Activated CD8-positive, alpha-beta memory T cell treated with anti-CD3 and anti-CD28 coated beads, Interleukin-2, amount 50 U/mL, for 1 hour (primary cell): Measurements from ENCODE around the gene XCL2.
"Not testable (repeated sequence)": the region's sequence is repeated elsewhere in the genome, so short reads cannot be mapped to it uniquely, and the experiment has no call there.

Experiments
- DNase-seq: peaks from one replicate; pipeline ENCODE4 v3.0.0-alpha.2; 2020; ENCODE audit errors: extremely low read depth

XCL2 gene

GRCh38 chr1:168543840-168544498 is at the start of gene XCL2:
XCL2 (minus strand) TSS chr1:168543997; CDS start chr1:168543964, 33 bp downstream.
- DNase-seq: not testable (repeated sequence)

- DNase-seq: no peak
These were observed 47.9 kb upstream of the XCL2 start for GRCh38 chr1:168591641-168592250.

GRCh38 chr1:168591066-168591465 is 47.3 kb upstream of the XCL2 start:
- no peak for DNase-seq

GRCh38 chr1:168589167-168589566 is 45.4 kb upstream of the XCL2 start:
- DNase-seq: no peak

GRCh38 chr1:168585937-168586336 is 42.1 kb upstream of the XCL2 start:
- DNase-seq: no peak

GRCh38 chr1:168585191-168585590 is 41.4 kb upstream of the XCL2 start:
- no peak for DNase-seq

GRCh38 chr1:168583571-168583970 is 39.8 kb upstream of the XCL2 start:
- DNase-seq: no peak

- no peak for DNase-seq
These were observed 39.0 kb upstream of the XCL2 start for GRCh38 chr1:168582688-168583336.

- DNase-seq: no peak
These were observed 38.2 kb upstream of the XCL2 start for GRCh38 chr1:168581817-168582572.

- not testable (repeated sequence) for DNase-seq
These were observed 37.2 kb upstream of the XCL2 start for GRCh38 chr1:168580991-168581390.

GRCh38 chr1:168580290-168580689 is 36.5 kb upstream of the XCL2 start:
- not testable (repeated sequence) for DNase-seq

- DNase-seq: not testable (repeated sequence)
These were observed 34.9 kb upstream of the XCL2 start for GRCh38 chr1:168578531-168579185.

- not testable (repeated sequence) for DNase-seq
These were observed 32.5 kb upstream of the XCL2 start, which contains the start of gene XCL1 for GRCh38 chr1:168576245-168576688. XCL1 (plus strand) TSS chr1:168576605; CDS start chr1:168576638, 33 bp downstream.

GRCh38 chr1:168574234-168574633 is 30.4 kb upstream of the XCL2 start:
- not testable (repeated sequence) for DNase-seq

GRCh38 chr1:168572633-168573032 is 28.8 kb upstream of the XCL2 start:
- no peak for DNase-seq

GRCh38 chr1:168570652-168571051 is 26.9 kb upstream of the XCL2 start:
- DNase-seq: no peak

- no peak for DNase-seq
These were observed 24.5 kb upstream of the XCL2 start for GRCh38 chr1:168568346-168568745.

GRCh38 chr1:168567568-168567967 is 23.8 kb upstream of the XCL2 start:
- no peak for DNase-seq

- DNase-seq: no peak
These were observed 23.2 kb upstream of the XCL2 start for GRCh38 chr1:168567007-168567406.

GRCh38 chr1:168565825-168566224 is 22.0 kb upstream of the XCL2 start:
- DNase-seq: no peak

- DNase-seq: no peak
These were observed 18.2 kb upstream of the XCL2 start for GRCh38 chr1:168561989-168562388.

GRCh38 chr1:168560370-168560769 is 16.6 kb upstream of the XCL2 start:
- no peak for DNase-seq
